GM10847 (cell line): ENCODE measurements around the gene HSDL2.

ENCODE experiments used
- POLR2A ChIP-seq: IDR thresholded peaks from 2 replicates; pipeline ENCODE4 v1.6.1; 2011; ENCODE audit not compliant: insufficient read length; ENCODE audit errors: extremely low read depth

Gene HSDL2

GRCh38 chr9:112380102-112380824 is at the start of gene HSDL2:
Gene HSDL2, plus strand, starts transcription at chr9:112380108. Its CDS starts 56 bp downstream, at chr9:112380164.
- TF ChIP-seq POLR2A = no peak

- TF ChIP-seq POLR2A = no peak
Measured at GRCh38 chr9:112331674-112331952, 48.3 kb upstream of the HSDL2 start.

GRCh38 chr9:112332214-112332613 is 47.7 kb upstream of the HSDL2 start:
- no peak for TF ChIP-seq POLR2A

- TF ChIP-seq POLR2A = no peak
Measured at GRCh38 chr9:112332674-112332976, 47.3 kb upstream of the HSDL2 start.

GRCh38 chr9:112332977-112333638 is 46.8 kb upstream of the HSDL2 start, which contains the start of gene PTBP3:
Gene PTBP3, minus strand, starts transcription at chr9:112333619. Its CDS starts 35,754 bp downstream, at chr9:112297865.
- peak; percentile 68 for TF ChIP-seq POLR2A

- peak; percentile 39 for TF ChIP-seq POLR2A
Measured at GRCh38 chr9:112333639-112334431, 46.1 kb upstream of the HSDL2 start.

GRCh38 chr9:112334432-112334841 is 45.5 kb upstream of the HSDL2 start:
- no peak for TF ChIP-seq POLR2A

- TF ChIP-seq POLR2A = no peak
Measured at GRCh38 chr9:112337547-112337946, 42.4 kb upstream of the HSDL2 start.

- TF ChIP-seq POLR2A = no peak
Measured at GRCh38 chr9:112338561-112338960, 41.3 kb upstream of the HSDL2 start.

- no peak for TF ChIP-seq POLR2A
Measured at GRCh38 chr9:112339886-112340285, 40.0 kb upstream of the HSDL2 start.

GRCh38 chr9:112341730-112342129 is 38.2 kb upstream of the HSDL2 start:
- no peak for TF ChIP-seq POLR2A

GRCh38 chr9:112348257-112349007 is 31.5 kb upstream of the HSDL2 start:
- no peak for TF ChIP-seq POLR2A

- TF ChIP-seq POLR2A = no peak
Measured at GRCh38 chr9:112349008-112349333, 30.9 kb upstream of the HSDL2 start.

- TF ChIP-seq POLR2A = no peak
Measured at GRCh38 chr9:112351184-112351583, 28.7 kb upstream of the HSDL2 start.

GRCh38 chr9:112352209-112352608 is 27.7 kb upstream of the HSDL2 start:
- TF ChIP-seq POLR2A = no peak

GRCh38 chr9:112354081-112354743 is 25.7 kb upstream of the HSDL2 start:
- TF ChIP-seq POLR2A = no peak

- TF ChIP-seq POLR2A = no peak
Measured at GRCh38 chr9:112355427-112355897, 24.4 kb upstream of the HSDL2 start.
